ENCODE measurements around the gene PTPRD. TPM values are rescaled to one million over a fixed set of nuclear protein-coding genes. Genes with fewer than 3 reads are reported as not detected.

PTPRD gene
- total RNA-seq, 2 donors from 2014 or later: 12.1 to 13.4 TPM

DNA sequence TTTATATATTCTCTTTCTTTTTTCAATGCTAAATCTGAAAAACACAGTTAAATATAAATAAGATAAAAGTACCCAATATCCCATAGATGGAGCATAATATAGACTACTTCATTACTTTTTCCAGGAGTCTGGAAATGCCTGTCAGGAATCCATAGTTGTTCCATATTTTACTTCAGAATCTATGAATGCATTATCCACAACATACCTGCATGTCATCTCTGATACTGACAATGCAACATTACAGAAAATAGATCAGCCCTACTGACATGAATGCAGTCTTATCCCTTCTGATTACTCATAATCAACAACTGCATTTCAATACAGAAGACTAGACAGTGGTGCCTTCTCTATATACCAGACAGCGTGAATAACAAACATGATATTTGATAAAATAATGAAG is 517.6 kb downstream of the PTPRD start:
- ATAC-seq (no peak), DNase-seq (no peak)
- intact Hi-C loops (cut with DNase I): no loop called here

DNA sequence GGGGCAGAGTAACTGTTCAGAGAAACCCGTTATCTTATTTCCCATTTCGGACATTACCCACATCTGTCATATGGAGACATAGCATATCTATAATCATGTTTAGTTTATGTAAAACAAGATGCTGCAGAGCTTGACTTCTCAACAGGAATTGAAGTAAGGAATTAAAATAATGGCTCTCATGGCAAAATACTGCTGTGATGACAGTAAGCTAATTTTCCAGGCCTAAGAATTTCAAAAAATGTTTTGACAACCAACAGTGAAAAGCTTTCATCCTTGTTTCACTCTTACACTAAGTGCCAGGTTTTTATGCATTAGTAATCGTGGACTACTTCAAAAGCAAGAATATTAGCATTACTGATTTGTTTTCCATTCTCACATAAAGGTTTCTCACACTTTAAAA is 518.2 kb downstream of the PTPRD start:
- DNase-seq (no peak), ATAC-seq (no peak)
- intact Hi-C loops (cut with DNase I): no loop called here

DNA sequence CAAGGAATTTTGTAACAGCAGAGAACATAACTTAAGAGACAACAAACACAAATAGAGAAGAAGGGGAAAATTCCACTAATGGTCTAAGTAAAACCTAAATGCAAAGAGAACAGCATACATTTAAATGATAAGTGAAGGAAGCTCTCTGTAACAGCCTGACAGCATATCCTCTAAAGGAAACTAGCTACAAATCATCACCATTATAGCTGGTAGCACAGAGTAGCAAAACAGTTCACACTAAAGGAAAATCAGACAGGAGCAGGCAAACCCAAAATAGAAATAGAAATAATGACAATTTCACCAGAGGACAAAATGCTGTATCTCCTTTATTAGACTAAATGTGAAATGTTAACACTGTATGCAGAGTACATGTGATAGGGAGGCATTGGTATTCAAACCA is 532.8 kb downstream of the PTPRD start:
- no peak for ATAC-seq
- intact Hi-C loops (cut with DNase I): no loop called here
- no peak for DNase-seq

DNA sequence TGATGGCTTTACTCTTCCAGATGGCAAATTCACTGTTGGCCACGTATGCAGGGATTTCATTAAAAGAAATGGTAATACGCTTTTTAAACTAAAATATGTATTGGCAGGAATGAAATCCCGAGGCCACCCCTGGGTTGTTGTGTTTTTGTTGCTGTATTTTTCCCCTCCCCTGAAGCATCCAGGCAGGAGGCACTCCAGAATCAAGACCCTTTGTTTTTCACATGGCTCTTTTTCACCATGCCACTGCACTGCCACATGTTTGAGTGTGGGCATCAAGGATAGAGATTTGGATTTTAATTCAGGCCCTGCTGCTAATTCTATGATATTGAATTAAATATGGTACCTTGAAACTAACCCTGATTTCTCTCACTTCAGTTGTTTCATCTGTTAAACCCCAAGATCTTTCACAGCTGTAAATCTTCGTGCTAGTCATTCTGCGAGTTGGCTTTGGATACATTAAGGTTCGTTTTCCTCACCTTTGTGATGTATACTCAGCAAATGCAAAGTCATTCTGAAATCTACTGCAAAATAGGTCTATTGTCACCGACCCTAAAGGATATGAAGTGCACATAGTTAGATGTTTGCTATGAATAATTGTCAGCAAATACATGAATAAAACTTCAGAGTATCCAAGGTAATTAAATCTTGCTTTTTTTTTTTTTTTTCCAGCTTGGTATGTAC is 533.4 kb downstream of the PTPRD start:
- intact Hi-C loops (cut with DNase I): no loop called here
- no peak for DNase-seq
- ATAC-seq: no peak

DNA sequence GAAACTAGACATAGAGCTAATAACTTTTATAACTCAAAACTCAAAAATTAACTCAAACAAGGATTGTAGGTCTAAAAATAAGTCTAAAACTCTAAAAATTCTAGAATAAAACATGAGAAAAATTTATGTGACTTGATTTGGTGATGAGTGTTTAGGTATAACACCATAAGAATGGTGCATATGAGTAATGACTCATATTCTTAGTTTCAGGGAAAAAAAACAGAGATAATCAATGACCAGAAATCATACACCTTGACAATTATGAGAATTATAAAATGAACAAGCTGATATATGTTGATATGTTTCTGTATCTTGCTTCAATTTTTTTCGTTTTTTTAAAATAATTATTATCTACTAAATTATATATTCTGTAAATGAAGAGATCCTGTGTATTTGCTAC is 541.2 kb downstream of the PTPRD start:
- ATAC-seq: no peak
- no peak for DNase-seq
- intact Hi-C loops (cut with DNase I): no loop called here

DNA sequence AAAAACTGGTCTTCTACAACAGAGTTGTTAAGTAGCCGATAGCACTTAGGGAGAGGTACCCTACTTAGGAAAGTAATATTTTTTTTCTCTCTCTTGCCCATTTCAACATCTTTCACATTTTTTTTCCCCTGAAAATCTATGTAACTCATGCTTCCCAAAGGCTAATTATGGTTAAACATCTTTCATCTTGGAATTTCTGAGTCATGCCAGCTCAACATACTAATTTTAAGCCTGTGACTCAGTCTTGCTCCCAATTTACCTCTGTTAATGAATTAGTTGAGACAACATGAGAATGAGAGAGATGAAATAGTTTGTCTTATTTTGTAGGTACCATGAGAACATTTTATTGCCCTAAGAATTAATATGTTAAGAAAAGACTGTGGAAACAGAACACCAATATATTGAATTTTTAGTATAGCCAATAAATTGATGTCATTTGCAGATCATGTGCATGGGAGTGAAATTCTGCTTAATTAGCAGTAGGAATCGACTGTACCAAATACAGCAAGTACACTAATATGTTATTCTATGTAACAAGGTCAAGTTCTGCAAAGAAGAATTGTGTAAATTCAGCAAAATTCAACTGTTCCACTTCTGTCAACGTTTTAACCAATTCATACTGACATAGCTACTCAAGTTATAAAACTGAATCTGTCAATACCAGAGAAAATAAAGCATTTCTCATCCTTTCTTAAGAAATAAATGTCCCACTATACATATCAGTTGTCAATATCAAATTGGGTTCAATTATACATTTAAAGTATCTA is 550.0 kb downstream of the PTPRD start:
- DNase-seq: no peak
- ATAC-seq: no peak
- intact Hi-C loops (cut with DNase I): no loop called here

DNA sequence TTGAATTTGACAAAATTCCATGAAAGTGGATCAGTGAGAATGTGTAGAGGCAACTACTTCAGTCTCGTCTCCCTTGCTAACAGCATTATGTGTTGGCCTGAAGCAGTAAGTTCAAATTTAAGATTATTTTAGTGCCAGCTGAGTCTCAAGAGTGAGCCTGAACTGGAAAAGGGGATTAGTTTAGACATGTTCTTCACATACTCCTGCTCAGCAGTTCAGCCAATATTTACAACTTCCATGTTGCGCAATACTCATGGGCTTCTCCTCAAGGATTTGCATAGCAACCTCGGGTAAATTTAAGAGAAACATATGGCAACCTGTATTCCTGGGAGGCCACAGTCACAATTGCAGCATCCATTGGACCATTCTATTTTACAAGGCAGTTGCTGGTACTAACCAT is 553.8 kb downstream of the PTPRD start:
- no peak for ATAC-seq
- no peak for DNase-seq
- intact Hi-C loops (cut with DNase I): loop anchor here in 1 of 2 donors (2.0 kb wide), 1 partner anchor 210 kb away; no protein-coding TSS in a partner anchor

DNA sequence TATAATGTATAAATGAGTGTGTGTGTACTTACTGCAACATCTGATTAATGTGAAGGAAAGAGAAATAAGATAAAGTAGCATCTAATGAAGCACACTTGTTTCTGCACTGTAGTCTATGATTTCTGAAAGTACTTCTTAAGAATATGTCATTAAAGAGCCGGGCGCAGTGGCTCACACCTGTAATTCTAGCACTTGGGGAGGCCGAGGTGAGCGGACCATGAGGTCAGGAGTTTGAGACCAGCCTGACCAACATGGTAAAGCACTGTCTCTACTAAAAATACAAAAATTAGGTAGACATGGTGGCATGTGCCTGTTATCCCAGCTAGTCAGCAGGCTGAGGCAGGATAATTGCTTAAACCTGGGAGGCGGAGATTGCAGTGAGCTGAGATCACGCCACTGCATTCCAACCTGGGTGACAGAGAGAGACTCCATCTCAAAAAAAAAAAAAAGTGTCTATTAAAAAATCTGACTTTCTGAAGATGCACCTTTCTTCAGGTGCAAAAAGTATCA is 556.9 kb downstream of the PTPRD start:
- intact Hi-C loops (cut with DNase I): no loop called here
- no peak for ATAC-seq
- DNase-seq: no peak

DNA sequence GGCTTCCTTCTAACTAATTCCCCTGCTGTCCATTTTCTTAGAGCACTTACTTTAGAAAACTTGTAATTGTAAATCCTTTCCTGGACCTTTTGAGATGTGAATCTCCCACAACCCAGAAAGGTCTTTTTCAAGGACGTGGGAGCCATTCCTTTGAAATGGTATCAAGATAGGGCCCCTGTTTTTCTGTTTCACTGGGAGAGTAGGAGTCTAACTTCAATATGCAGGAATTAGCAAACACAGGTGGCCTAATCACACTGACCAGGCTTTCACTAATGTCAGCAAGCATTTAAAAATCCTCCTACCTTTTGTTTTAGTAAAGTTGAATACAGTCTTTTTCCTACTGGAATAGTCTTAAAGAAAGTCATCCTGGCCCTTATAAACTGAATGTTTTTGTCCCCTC is 558.3 kb downstream of the PTPRD start:
- DNase-seq (no peak), ATAC-seq (no peak)
- intact Hi-C loops (cut with DNase I): no loop called here

DNA sequence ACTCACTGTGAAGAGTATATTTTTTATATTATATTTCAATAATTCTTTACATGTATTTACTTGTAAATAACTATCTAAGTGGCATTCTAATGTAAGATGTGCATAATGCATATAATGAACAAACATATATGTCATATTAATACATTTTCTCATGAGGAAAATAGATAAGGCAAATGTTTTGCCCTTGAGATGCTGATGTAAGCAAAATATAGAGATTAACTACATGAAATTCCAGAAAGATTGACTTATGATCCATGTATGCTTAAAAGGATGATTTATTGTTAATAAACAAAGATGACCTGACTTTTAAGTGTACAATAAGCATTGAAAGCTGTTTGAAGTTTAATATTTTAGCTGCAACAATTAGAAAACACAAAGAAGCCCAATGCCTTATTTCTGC is 559.9 kb downstream of the PTPRD start:
- DNase-seq: no peak
- intact Hi-C loops (cut with DNase I): no loop called here
- no peak for ATAC-seq

DNA sequence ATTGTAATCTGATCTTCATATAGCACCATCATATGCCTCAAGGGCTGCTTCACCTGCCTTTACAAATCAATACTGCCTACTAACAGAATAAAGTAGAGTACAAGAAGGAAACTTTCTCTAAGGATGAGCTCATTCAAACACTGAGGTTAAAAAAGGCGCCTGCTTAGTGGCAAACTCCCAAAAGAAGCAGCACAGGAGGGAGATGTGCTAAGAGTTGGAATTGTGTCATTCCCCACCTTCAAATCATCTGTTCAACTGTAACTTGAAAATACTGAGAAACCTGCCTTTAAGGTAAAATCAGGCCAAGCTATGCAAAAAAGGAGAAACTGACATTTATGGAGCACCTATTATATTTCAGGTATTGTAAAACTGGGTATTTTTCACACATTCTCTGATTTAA is 560.6 kb downstream of the PTPRD start:
- no peak for ATAC-seq
- DNase-seq: no peak
- intact Hi-C loops (cut with DNase I): no loop called here

DNA sequence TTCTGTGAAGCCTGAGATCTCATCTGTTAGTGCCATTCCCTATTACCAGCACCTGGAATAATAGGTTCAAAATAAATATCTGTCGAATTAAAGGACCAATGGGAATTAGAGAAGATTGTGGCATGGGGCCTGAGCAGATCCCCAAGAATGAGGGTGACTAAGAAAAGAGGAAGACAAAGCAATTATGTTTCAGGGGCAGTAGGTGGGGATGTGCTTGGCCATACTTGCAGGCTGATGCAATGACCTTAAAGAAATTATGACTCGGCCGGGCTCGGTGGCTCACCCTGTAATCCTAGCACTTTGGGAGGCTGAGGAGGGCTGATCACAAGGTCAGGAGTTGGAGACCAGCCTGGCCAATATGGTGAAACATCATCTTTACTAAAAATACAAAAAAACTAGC is 562.8 kb downstream of the PTPRD start:
- intact Hi-C loops (cut with DNase I): no loop called here
- no peak for ATAC-seq
- no peak for DNase-seq

DNA sequence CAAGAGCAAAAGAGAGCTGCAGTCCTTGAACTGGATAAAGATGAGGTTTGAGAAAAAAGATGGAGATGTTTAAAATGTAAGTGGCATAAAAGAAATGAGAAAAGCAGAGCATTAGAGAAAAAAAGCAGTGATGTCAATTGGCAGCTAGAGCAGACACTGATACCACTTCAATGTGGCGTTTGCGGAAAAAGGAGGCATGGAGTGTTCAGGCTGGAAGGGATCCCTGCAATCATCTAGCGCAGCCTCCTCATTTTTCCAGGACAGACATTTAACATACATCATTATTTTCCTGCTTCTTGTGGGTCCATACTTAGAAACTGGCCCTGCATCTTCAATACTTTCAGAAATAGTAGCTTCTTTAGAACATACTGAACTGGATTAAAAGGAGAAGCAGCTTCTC is 563.8 kb downstream of the PTPRD start:
- no peak for ATAC-seq
- DNase-seq: no peak
- intact Hi-C loops (cut with DNase I): no loop called here

DNA sequence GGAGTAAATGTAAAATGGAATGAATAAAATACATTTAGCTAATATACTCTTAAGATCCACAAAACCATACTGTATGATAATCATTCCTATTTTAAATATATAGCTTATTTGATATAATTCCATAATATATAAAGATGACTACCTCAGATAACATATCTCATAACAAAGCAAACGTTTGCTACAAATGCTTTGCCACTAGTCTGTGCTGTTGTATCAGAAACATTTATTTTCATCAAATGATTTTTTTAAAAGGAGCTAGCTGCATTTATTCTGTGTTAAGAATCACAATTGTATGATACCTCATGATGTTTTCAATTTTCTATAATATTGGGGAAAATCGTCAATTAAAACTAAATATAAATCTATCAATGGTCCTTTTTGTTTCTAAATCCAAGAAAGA is 567.2 kb downstream of the PTPRD start:
- DNase-seq (no peak), ATAC-seq (no peak)
- intact Hi-C loops (cut with DNase I): no loop called here

DNA sequence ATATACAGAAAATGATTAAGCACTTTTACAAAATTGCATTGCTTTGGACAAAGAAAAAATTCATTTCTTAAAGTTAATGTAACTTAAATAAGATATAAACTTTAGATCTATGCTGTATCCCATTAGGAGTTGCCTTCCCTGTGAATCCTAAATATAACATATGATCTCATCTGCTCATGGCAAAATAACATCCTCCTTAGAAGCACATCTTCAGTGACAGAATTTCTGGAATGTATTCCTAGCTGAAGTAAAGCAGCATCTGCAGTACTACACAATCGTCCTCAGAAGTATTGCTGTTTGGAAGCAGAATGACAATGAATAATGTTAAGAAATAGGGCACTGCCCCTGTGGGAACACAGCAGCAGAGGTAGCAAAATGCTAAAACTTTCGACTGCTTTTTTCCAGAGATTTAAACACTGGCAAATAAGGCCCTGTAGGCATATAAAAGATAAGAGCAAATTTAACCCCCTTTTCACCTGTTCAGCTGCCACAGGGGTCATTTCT is 571.0 kb downstream of the PTPRD start:
- no peak for ATAC-seq
- DNase-seq: no peak
- intact Hi-C loops (cut with DNase I): no loop called here

DNA sequence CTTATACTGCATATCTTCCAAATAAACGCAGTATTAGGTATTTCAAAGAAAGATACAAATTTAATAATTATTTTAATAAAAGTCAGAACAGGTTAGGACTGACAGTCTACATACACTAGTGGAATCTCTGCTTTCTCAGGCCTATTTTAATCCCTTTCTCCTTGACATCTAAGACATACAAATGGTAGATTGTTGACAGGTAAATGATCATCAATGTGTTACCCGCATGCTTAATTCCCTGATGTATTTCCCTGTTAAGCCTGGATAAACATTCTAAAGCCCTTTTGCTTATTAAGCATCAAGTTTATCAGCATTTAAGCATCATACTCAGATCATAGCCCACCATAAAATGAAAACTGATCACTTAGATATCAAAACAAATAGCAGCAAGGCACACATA is 576.7 kb downstream of the PTPRD start:
- DNase-seq (no peak), ATAC-seq (no peak)
- intact Hi-C loops (cut with DNase I): no loop called here

DNA sequence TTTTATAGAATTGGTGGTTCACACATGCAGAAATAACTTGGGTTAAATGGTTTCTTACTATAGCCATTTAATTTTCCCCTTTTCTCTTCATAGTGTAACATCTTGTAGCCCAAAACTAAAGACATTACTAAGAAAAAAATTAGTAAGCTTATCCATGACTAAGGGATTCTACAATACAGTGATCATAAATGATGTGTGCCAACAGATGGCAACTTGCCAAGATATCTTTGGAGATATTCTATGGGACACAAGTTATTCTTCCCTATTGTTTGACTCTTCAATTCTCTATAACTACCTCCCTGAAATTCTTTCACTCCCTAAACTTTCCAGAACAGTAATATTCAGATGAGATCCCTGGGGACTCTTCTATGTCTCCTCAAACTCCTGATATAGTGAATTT is 580.6 kb downstream of the PTPRD start:
- ATAC-seq (no peak), DNase-seq (no peak)
- intact Hi-C loops (cut with DNase I): no loop called here

DNA sequence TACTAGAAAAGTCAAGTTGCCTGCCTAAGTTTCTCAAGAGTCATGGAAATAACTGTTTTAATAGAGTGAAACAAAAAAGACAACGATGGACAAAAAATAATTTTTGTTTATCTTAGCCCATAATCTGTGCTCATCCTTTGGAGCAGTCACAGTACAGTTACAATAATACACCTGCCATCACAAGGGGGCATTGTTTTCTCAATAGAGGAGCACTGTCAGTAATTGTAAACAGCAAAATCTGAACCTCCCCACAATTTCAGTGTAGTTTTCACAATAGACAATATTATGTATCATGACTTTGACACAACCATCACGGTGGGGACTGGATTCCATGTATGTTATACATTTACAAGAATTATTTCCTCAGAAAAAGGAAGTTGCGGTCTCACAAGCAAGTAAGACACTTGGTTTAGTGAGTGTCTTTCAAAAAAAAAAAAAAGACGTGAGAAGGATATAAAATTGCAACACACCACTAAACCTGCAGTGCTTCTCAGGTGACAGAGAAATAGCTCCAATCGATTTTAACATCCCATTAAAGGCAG is 586.3 kb downstream of the PTPRD start:
- no peak for DNase-seq
- intact Hi-C loops (cut with DNase I): no loop called here
- ATAC-seq: no peak

DNA sequence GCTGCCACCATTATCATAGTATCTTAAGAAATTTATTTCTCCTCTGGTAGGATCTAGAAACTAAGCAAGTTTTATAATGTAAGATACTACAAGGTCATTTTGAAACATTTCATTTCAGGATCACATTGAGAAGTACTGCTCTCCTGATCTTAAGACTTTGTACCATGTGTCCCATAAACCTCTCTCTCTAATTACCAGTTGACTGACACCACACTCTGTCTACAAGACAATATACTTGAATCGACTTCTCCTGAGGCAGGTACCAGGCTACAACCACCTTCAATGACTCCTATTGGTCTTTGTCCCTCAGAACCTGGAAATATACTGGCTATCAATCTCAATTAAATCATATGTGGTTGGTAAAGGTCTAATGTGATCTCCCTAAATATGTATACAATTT is 597.0 kb downstream of the PTPRD start:
- intact Hi-C loops (cut with DNase I): no loop called here
- ATAC-seq: no peak
- no peak for DNase-seq

DNA sequence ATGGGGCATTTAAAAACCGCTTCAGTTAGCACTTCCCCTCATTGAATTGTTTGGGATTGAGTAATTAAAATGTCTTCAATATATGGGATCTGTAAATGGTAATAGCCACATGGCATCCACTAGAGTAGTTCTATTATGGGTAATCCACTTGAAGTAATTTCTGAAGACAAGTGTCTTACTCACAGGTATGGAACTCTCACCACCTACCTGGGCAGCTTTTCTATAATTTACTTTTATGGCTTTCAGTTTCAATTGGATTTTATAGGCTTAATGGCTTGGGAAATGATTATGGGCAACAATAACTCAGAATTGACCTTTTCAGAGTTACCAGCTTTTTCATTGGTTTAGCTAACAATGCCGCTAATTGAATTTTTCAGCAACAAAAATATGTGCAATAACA is 597.9 kb downstream of the PTPRD start:
- no peak for DNase-seq
- intact Hi-C loops (cut with DNase I): no loop called here
- no peak for ATAC-seq

DNA sequence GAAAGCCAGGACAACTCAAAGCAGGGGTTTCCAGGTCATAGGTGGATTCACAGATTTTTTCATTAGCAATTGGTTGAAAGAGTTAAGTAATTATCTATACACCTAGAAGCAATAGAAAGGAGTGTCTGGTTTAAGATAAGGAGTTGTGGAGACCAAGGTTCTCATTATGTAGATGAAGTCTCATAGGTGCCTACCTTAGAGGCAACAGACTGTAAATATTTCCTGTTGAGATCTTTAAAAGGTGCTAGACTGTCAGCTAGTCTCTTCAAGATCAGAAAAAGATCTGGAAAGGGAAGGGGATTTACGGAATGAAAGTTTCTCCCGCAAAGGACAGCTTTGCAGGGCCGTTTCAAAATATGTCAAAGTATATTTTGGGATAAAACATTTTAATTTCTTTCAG is 603.4 kb downstream of the PTPRD start:
- no peak for ATAC-seq
- no peak for DNase-seq
- intact Hi-C loops (cut with DNase I): no loop called here
